MM.1S (cell line): ENCODE measurements around the gene GOT2.

Source experiments
- DNase-seq: peaks from one replicate; pipeline ENCODE4 v3.0.0-alpha.2; 2015
- H2AFZ ChIP-seq: fragments of 300-600 bp; sonication (generic); 2 replicates; pipeline ENCODE4 v1.6.0; 2016; ENCODE audit warnings: antibody characterized with exemption, low read length
- H3F3A ChIP-seq: fragments of 300-600 bp; sonication (generic); 2 replicates; pipeline ENCODE4 v1.6.1; 2016; ENCODE audit warnings: mild to moderate bottlenecking, antibody characterized with exemption, low read length, moderate library complexity, mixed read lengths; ENCODE audit not compliant: insufficient read depth
- H3K27ac ChIP-seq: fragments of 300-600 bp; sonication (generic); 2 replicates; pipeline ENCODE4 v1.5.1; 2016; ENCODE audit warnings: mild to moderate bottlenecking, low read length
- H3K27me3 ChIP-seq: fragments of 300-600 bp; sonication (generic); replicated peaks from 2 replicates; pipeline ENCODE4 v1.6.0; 2016; ENCODE audit warnings: low read length; ENCODE audit not compliant: insufficient read depth
- H3K36me3 ChIP-seq: fragments of 300-600 bp; sonication (generic); replicated peaks from 2 replicates; pipeline ENCODE4 v1.6.1; 2016; ENCODE audit warnings: mild to moderate bottlenecking, low read length, mixed read lengths; ENCODE audit not compliant: insufficient read depth
- H3K4me1 ChIP-seq: fragments of 300-600 bp; sonication (generic); 2 replicates; pipeline ENCODE4 v1.6.1; 2016; ENCODE audit warnings: low read length, mixed read lengths
- H3K4me2 ChIP-seq: fragments of 300-600 bp; sonication (generic); 2 replicates; pipeline ENCODE4 v1.6.0; 2016; ENCODE audit warnings: low read depth, low read length
- H3K4me3 ChIP-seq: fragments of 300-600 bp; sonication (generic); 2 replicates; pipeline ENCODE4 v1.5.1; 2016; ENCODE audit warnings: low read length, mixed read lengths
- H3K79me2 ChIP-seq: fragments of 300-600 bp; sonication (generic); 2 replicates; pipeline ENCODE4 v1.6.1; 2016; ENCODE audit warnings: mixed run types, low read length, mixed read lengths
- H3K9ac ChIP-seq: fragments of 300-600 bp; sonication (generic); 2 replicates; pipeline ENCODE4 v1.6.1; 2016; ENCODE audit warnings: low read length, mixed read lengths
- H3K9me2 ChIP-seq: fragments of 300-600 bp; sonication (generic); replicated peaks from 2 replicates; pipeline ENCODE4 v1.6.1; 2016; ENCODE audit warnings: mild to moderate bottlenecking, low read length, mixed read lengths; ENCODE audit not compliant: insufficient read depth
- H3K9me3 ChIP-seq: fragments of 300-600 bp; sonication (generic); replicated peaks from 2 replicates; pipeline ENCODE4 v1.6.1; 2016; ENCODE audit warnings: mild to moderate bottlenecking, low read length, mixed read lengths; ENCODE audit not compliant: insufficient read depth
- H4K20me1 ChIP-seq: fragments of 300-600 bp; sonication (generic); 2 replicates; pipeline ENCODE4 v1.6.1; 2016; ENCODE audit warnings: mild to moderate bottlenecking, low read length, moderate library complexity, mixed read lengths; ENCODE audit not compliant: insufficient read depth
- EZH2 ChIP-seq: fragments of 300-600 bp; sonication (generic); optimal IDR thresholded peaks from 2 replicates; pipeline ENCODE3; 2017; ENCODE audit warnings: low read depth, mild to moderate bottlenecking, antibody characterized with exemption, low read length, mixed read lengths
- EZH2phosphoT487 ChIP-seq: fragments of 300-600 bp; sonication (generic); IDR thresholded peaks from 2 replicates; pipeline ENCODE4 v1.6.1; 2018; ENCODE audit warnings: antibody characterized with exemption, low read length
- TF ChIP-seq, protein P1 (sequence below): fragments of 300-600 bp; sonication (generic); IDR thresholded peaks from 2 replicates; pipeline ENCODE4 v1.5.1; 2016; ENCODE audit warnings: antibody characterized with exemption, low read length, mixed read lengths

Gene GOT2

DNA sequence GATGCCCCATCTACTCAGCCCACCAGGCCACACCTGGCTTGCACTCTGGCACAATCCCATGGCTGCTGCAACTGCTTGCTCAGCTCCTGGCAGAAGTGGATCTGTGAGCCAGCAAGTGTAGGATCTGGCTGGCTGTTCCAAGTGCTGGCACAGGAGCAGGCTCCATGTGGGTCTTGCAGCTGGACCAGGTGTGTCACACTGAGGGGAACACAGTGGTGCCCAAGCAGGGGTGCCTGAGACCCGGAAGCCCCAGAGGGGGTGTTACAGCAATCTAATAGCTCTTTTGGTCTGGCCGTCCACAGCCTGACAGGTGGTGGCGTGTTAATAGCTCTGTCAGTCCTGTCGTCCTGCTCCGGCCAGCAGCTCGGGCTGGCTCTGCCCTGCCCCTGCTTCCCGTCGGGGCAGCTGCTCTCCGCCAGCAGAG, 19.6 kb upstream of the GOT2 start:
- TF ChIP-seq EZH2phosphoT487 (no peak), EZH2 (no peak)
- TF ChIP-seq, protein P1, sequence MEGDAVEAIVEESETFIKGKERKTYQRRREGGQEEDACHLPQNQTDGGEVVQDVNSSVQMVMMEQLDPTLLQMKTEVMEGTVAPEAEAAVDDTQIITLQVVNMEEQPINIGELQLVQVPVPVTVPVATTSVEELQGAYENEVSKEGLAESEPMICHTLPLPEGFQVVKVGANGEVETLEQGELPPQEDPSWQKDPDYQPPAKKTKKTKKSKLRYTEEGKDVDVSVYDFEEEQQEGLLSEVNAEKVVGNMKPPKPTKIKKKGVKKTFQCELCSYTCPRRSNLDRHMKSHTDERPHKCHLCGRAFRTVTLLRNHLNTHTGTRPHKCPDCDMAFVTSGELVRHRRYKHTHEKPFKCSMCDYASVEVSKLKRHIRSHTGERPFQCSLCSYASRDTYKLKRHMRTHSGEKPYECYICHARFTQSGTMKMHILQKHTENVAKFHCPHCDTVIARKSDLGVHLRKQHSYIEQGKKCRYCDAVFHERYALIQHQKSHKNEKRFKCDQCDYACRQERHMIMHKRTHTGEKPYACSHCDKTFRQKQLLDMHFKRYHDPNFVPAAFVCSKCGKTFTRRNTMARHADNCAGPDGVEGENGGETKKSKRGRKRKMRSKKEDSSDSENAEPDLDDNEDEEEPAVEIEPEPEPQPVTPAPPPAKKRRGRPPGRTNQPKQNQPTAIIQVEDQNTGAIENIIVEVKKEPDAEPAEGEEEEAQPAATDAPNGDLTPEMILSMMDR: no peak
- Histone ChIP-seq H4K20me1 (no peaks in the 10 kb centered on the region), H3K9ac (no peak overlapping the region), H3K4me2 (no peak overlapping the region), H3K79me2 (no peaks in the 10 kb centered on the region), H3K36me3 (no peaks in the 10 kb centered on the region), H3K9me2 (no peaks in the 10 kb centered on the region), H3K27me3 (no peaks in the 10 kb centered on the region), H3F3A (no peaks in the 10 kb centered on the region), H3K4me1 (no peaks in the 10 kb centered on the region), H3K27ac (no peak overlapping the region), H3K9me3 (no peaks in the 10 kb centered on the region), H3K4me3 (no peak overlapping the region), H2AFZ (no peak overlapping the region)
- no peak for DNase-seq

DNA sequence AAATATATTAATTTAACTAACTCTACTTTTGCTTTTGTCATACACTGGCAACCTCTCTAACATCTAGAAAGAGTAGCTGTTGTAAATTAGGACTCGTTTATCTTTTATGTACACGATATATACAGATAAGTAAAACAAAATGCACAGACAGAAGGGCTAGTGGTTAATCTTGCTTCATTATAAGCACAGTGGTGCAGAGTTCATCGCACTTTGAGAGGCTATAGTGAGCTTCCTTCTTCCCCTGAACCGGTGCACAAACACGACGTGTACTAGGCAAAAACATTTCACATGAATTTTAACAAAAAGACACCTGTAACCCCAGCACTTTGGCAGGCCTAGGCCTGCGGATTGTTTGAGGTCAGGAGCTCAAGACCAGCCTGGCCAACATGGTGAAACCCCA, 10.4 kb upstream of the GOT2 start:
- Histone ChIP-seq H4K20me1 (no peaks in the 10 kb centered on the region), H3K27me3 (no peaks in the 10 kb centered on the region), H3K9me3 (no peaks in the 10 kb centered on the region), H3K9ac (no peak overlapping the region), H3K79me2 (no peaks in the 10 kb centered on the region), H3K4me3 (no peak overlapping the region), H3K4me2 (no peak overlapping the region), H3K36me3 (no peaks in the 10 kb centered on the region), H3F3A (no peaks in the 10 kb centered on the region), H3K27ac (no peak overlapping the region), H2AFZ (no peak overlapping the region), H3K4me1 (no peaks in the 10 kb centered on the region), H3K9me2 (no peaks in the 10 kb centered on the region)
- no peak for DNase-seq
- TF ChIP-seq EZH2: no peak
- no peak for TF ChIP-seq EZH2phosphoT487

DNA sequence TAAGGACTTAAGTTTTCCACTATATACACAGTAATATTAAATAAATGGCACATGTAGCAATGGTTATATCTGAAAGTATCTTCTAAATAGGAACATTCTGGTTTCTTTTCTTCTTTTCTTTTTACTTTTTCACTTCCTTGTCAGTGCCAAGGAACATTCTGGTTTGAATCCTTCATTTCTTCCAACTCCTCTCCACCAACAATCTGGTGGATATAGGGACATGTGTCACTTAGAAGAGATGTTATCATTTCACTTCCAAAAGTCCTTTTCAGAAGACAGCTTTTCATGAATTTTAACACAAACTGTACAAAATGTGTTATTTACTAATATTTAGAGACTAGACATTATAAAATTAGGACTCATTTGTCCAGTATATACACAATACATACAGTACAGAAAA, 7.9 kb upstream of the GOT2 start:
- no peaks in the 10 kb centered on the region for H3K9me3 ChIP-seq

DNA sequence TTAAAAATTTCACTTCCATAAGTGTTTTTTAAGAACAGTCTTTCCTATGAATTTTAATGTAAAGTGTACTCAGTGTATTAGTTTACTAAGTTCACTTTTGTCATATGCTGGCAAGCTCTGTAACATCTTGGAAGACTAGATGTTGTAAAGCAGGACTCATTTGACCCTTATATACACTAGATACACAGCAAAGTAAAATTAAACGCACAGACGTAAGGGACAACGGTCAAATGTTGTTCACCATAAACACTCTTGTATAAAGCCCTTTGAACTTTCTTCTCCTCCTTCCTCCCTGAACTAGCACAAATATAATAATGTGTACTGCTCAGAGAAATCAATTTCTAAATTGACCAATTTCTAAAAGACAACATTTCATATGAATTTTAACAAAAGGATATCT, 7.0 kb upstream of the GOT2 start:
- TF ChIP-seq EZH2 (no peak), EZH2phosphoT487 (no peak)
- TF ChIP-seq, protein P1: no peak
- no peaks in the 10 kb centered on the region for H3K4me1 ChIP-seq
- no peaks in the 10 kb centered on the region for H3F3A ChIP-seq
- no peak overlapping the region for H3K4me2 ChIP-seq
- DNase-seq: no peak
- no peaks in the 10 kb centered on the region for H4K20me1 ChIP-seq
- no peak overlapping the region for H3K9ac ChIP-seq
- H3K4me3 ChIP-seq: no peak overlapping the region
- H3K79me2 ChIP-seq: no peaks in the 10 kb centered on the region
- no peaks in the 10 kb centered on the region for H3K9me3 ChIP-seq
- no peaks in the 10 kb centered on the region for H3K36me3 ChIP-seq
- no peaks in the 10 kb centered on the region for H3K9me2 ChIP-seq
- no peak overlapping the region for H2AFZ ChIP-seq
- H3K27me3 ChIP-seq: no peaks in the 10 kb centered on the region
- H3K27ac ChIP-seq: no peak overlapping the region

More for the DNA sequence above, 7.9 kb upstream of the GOT2 start:
- DNase-seq: no peak
- no peaks in the 10 kb centered on the region for H4K20me1 ChIP-seq
- no peaks in the 10 kb centered on the region for H3K4me1 ChIP-seq
- H3K36me3 ChIP-seq: no peaks in the 10 kb centered on the region
- TF ChIP-seq, protein P1: no peak
- TF ChIP-seq EZH2 (no peak), EZH2phosphoT487 (no peak)
- no peaks in the 10 kb centered on the region for H3K79me2 ChIP-seq
- no peaks in the 10 kb centered on the region for H3K27me3 ChIP-seq
- H3K9ac ChIP-seq: no peak overlapping the region
- H3K27ac ChIP-seq: no peak overlapping the region
- no peaks in the 10 kb centered on the region for H3K9me2 ChIP-seq
- H3F3A ChIP-seq: no peaks in the 10 kb centered on the region
- no peak overlapping the region for H3K4me2 ChIP-seq
- no peak overlapping the region for H3K4me3 ChIP-seq
- H2AFZ ChIP-seq: no peak overlapping the region
